ENCODE measurements around the gene CFTR.

DNA sequence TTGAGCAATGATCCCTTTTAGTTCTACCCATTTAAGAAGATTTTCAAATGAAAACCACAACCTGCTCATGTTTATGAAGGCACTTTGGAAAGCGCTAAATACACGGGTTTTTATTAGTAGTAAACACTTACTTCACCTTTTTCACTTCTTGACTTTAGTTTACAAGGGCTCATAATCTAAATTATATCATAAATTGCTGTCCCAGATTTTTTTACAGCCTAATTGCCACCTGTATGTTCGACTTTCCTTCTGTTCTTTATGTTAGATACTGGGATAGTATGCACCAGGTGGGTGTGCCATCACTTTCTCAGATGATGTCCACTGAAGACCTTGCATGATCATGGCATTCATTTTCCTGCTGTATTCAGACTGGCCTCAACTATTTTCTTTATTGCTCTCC, 22.5 kb downstream of the CFTR start:
- no peak for TF ChIP-seq CTCF (conservative IDR thresholded peaks at IDR 0.05 in 1 of 2, IDR thresholded peaks at IDR 0.05 in 1 of 2; ENCODE audit: low read depth in 1 of 2, low read length in 2 of 2)
- no peak for TF ChIP-seq EZH2 (IDR thresholded peaks at IDR 0.05; ENCODE audit: low read length, missing control alignments)

Measured in fibroblast of lung (primary cell).